ENCODE measurements around the gene CHST3. TPM values are rescaled to one million over a fixed set of nuclear protein-coding genes. Genes with fewer than 3 reads are reported as not detected.
A peak's percentile ranks its signal among the peaks of the same experiment; 100 is the strongest.
"Not testable (repeated sequence)": the region's sequence is repeated elsewhere in the genome, so short reads cannot be mapped to it uniquely, and the experiment has no call there.

Gene CHST3
- total and polyA plus RNA-seq, 8 donors = 1.5 to 26.8 (median 10.8) TPM

- 44 to 68% (median 56%) methylated on average over 4 of the region's 4 CpGs for WGBS, 5 donors
- Histone ChIP-seq H3K27ac (peak overlapping the region in 4 of 5 donors; percentile 76 to 89 (median 85)), H3K9me3 (no peaks in the 10 kb centered on the region), H3K36me3 (no peaks in the 10 kb centered on the region), H3K4me3 (no peak overlapping the region), H3K4me1 (peaks cover 66 to 86% (median 76%) of the 10 kb centered on the region in 4 donors), H3K27me3 (no peaks in the 10 kb centered on the region)
- peak in 1 of 2 donors; percentile 68 for DNase-seq
- TF ChIP-seq CTCF (IDR thresholded peaks at IDR 0.05) = peak in 1 of 7 experiments; percentile 23
- no peak for TF ChIP-seq EP300 (IDR thresholded peaks at IDR 0.05)
- TF ChIP-seq POLR2AphosphoS5 (IDR thresholded peaks at IDR 0.05) = peak in 1 of 3 donors; percentile 34
- intact Hi-C loops (cut with DNase I; ENCODE audit: low total_unique reads) = no loop called here
Measured at GRCh38 chr10:71985542-71986250, 21.5 kb downstream of the CHST3 start.

GRCh38 chr10:71988895-71989294, 24.7 kb downstream of the CHST3 start:
- H3K4me1 ChIP-seq = peaks cover 39 to 60% (median 47%) of the 10 kb centered on the region in 4 donors
- H3K4me3 ChIP-seq; DNase-seq; H3K36me3 ChIP-seq; H3K9me3 ChIP-seq; intact Hi-C loops (cut with DNase I; ENCODE audit: low total_unique reads); H3K27me3 ChIP-seq: not testable (repeated sequence)
- peak overlapping the region in 1 of 5 donors; percentile 84 for H3K27ac ChIP-seq
- 93 to 99% (median 95%) methylated on average over 6 of the region's 6 CpGs for WGBS, 5 donors

DNA sequence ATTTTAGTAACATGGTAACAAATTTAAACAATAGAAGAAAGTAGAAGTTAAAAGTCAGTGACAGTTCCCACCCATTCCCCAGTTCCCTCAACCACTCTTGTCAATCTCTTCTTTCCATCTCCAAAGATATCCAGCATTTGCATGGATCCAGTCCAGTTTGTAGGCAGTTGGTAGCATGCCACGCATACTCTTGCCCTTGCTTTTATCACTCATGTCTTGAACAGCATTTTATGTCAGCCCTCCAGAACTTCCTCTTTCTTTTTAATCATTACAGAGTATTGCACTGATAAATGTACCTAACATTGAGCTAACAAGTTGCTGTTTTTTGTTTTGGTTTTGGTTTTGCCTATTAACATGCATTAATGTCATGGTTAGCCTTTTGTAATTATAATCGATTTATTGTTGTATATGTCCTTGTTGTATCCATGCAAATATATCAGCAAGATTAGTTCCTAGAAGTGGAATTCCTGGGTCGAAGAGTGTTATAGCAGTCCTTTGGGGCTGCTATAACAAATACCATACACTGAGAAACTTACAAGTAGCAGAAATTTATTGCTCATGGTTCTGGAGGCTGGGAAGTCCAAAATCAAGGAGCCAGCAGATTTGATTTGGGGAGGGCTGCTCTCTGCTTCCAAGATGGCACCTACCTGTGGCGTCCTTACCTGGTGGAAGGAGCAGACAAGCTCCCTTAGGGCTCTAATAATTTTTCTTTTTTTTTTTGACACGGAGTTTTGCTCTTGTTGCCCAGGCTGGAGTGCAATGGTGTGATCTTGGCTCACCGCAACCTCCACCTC, 25.7 kb downstream of the CHST3 start:
- H3K9me3 ChIP-seq = no peaks in the 10 kb centered on the region
- H3K27ac ChIP-seq = peak overlapping the region in 2 of 5 donors; percentile 9 to 18
- no peak overlapping the region for H3K4me3 ChIP-seq
- DNase-seq = no peak
- H3K36me3 ChIP-seq = no peaks in the 10 kb centered on the region
- H3K27me3 ChIP-seq = no peaks in the 10 kb centered on the region
- intact Hi-C loops (cut with DNase I; ENCODE audit: low total_unique reads) = no loop called here
- WGBS, 5 donors = 65 to 85% (median 73%) methylated on average over 6 of the region's 6 CpGs
- TF ChIP-seq EP300 (IDR thresholded peaks at IDR 0.05) (no peak), POLR2AphosphoS5 (IDR thresholded peaks at IDR 0.05) (no peak), POLR2A (IDR thresholded peaks at IDR 0.05) (no peak), CTCF (IDR thresholded peaks at IDR 0.05) (no peak)
- peaks cover 29 to 51% (median 38%) of the 10 kb centered on the region in 4 donors for H3K4me1 ChIP-seq

GRCh38 chr10:71990706-71991269, 26.6 kb downstream of the CHST3 start:
- Histone ChIP-seq H3K27me3 (no peaks in the 10 kb centered on the region), H3K4me1 (peaks cover 20 to 51% (median 30%) of the 10 kb centered on the region in 4 donors), H3K27ac (peak overlapping the region in 1 of 5 donors; percentile 18), H3K4me3 (no peak overlapping the region), H3K9me3 (no peaks in the 10 kb centered on the region), H3K36me3 (no peaks in the 10 kb centered on the region)
- WGBS, 5 donors = 93 to 96% (median 96%) methylated on average over 7 of the region's 7 CpGs
- TF ChIP-seq POLR2AphosphoS5 (IDR thresholded peaks at IDR 0.05) = no peak
- no peak for TF ChIP-seq CTCF (IDR thresholded peaks at IDR 0.05)
- no peak for TF ChIP-seq POLR2A (IDR thresholded peaks at IDR 0.05)
- TF ChIP-seq EP300 (IDR thresholded peaks at IDR 0.05) = no peak
- no peak for DNase-seq
- intact Hi-C loops (cut with DNase I; ENCODE audit: low total_unique reads) = no loop called here
